ENCODE results near the gene TCFL5.
"Not testable (repeated sequence)": the region's sequence is repeated elsewhere in the genome, so short reads cannot be mapped to it uniquely, and the experiment has no call there.

Gene TCFL5

DNA sequence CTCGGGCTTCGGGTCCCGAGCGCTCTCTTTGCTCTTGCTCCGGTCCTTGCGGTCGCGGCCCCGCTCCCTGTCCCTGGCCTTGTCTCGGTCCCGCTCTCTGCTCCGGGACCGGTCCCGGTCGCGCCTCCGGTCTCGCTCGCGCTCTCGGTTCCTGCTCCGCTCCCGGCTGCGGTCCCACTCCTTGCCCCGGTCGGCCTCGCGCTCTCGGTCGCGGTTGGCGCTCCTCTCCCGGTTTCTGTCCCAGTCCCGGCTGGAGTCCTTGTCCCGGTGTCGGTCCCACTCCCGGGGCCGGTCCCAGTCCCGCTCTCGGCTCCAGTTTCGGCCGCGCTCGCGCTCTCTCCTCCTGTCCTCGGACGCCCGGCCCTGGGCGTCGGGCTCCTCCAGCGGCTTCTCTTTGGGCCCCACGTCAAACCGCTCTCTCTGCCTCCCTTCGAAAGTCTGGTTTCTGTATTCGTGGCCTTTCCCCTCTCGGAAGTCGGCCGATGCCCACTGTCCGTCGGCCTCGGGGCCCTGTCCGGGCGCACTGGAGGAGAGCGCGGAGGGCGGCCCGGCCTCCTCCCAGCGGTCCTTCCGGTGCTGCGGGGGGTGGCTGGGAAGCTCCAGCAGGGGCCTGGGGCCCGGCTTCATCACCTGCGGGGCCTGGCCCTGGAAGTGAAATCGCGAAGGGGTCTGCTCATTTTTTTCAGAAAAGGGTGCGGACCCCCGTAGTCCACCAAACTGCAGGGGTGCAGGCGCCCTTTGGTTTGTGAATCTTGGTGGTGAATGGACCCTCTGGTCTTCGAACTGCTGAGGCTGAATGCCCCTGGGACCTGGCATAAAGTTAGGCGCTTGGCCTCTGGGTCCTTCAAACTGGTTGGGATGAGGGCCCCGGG, 17.9 kb upstream of the TCFL5 start:
- no peak for DNase-seq

DNA sequence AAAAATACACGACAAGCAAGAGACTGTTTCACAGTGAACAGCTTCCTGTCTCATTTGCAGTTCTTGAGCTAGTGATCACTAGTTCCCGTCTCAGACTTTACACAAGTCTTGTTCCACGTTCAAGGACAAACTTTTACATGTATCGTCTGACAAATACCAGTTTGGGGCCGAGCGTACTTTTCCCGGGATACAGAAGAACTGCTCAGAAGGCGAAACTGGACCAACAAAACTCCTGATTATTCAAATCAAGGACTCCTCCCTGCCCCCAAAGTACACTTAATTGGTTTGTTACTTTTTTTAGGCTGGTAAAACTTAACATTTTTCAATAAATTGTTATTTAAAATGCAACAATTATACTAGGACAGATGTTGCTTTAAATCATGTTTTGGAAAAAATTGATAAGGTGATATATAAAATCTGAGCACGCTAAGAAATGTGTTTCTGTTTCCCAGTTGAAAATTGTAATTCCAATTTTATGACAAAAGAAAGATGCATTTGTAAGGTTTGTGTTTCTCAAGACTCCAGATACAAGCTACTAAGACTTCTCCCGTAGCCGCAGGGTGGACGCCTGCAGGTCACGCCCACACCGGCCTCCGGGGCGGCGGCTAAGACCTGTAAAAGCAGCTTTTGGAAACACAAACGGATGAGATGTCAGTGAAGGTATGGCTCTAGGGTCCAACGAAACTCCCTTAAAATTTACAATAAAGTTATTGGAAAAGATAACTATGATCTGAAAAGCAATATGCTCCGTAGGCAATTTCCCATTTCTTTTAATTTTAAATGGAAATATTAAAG, 16.8 kb upstream of the TCFL5 start:
- DNase-seq: no peak

DNA sequence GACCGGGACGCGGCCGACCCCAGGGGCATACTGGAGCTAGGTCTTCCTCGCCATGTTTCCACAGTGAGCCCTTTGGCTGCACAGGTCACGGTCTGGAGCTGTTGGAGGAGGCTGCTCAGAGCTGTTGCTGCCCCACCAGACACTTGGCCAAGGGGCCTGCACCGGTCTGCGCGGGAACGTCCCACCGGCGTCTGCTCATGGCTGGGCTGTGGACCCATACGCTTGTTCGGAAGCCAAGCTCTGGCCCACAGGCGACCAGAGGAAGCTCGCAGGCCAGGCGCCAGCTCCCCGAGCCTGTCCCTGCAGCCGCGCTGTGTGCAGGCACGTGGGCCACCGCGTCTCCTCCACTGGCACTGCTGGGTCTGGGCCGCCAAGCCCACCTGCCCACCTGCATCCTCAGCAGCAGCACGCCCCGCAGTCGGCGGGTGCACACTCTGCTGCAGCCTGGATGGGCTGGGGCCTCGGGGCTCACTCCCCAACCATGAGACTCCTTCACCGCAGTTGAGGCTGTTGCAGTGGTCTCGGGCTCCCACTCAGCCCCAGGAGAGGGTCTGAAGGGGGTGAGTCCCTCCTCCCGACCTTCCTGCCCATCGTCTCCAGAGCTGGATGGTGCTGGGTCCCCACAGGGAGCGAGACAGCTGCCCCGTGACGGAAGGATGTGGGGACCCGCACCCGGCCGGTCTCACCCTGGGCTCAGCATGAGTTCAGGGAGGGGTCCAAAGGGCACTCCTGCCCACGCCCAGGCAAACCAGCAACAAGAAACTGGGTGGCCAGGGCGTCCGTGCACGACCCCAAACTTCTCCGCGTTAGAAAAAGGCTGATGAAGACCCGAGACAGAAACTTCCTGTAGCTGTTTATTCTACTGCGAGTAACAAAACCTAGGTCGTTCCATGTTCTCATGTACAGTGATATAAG, 15.5 kb upstream of the TCFL5 start:
- DNase-seq: no peak

DNA sequence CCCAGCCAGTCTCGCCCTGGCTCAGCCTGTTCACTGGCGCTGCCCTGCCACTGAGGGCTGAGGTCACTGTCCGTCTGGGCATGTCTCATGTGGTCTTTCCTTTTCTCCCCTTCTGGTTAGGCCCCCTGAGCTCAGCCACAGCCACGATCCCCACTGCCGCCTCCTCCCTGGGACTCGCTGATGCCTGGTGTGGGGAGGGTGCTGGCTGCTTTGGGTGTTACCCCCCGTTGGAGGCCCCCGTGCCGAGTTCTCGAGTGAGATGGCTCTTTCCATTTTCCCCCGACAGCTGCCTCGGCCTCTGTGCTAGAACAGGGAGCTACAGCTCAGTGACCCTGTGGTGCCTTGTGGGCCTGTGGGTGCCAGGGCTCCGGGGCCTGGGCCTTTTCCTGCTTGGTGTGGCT, 14.9 kb upstream of the TCFL5 start:
- DNase-seq: no peak

DNA sequence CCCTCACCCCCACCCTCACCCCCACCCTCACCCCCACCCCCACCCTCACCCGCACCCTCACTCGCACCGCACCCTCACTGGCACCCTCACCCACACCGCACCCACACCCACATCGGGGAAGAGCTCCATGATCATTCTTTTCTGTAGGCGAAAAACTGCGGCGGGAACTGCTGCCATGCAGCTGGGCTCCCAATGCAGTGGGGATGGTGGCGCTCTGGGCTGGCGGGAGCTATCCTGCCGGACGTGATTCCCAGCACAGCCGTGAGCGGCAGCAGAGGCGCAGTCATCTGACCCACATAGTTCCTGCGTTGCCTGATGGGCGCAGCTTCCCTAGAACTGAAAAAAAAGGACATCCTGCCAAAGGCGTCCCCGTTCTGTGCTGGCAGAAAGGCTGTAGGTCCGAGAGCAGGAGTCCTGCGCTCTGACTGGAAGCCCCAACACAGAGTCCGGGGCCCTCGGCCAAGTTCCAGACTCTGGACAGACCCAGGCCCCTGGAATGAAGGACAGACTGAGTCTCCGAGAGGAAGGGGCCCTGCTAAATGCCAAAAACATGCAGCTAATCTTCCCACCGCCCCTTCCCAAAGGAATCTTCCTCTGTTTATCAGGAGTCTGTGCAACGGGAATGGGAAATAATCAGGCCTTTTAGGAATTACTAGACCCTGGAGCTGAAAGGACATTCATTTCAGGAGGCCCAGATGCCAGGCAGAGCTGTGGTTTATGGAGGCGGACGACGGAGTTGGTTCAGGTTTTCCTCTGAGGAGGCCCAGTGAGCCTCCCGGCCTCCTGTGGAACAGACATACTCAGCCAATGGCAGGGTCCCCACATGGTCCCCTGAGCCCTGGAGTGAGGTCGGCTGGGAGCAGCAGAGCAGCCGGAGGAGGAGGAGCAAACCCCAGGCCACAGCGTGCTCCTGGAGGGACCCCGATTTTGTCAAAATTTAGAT, 14.1 kb upstream of the TCFL5 start:
- DNase-seq: peak; percentile 81

DNA sequence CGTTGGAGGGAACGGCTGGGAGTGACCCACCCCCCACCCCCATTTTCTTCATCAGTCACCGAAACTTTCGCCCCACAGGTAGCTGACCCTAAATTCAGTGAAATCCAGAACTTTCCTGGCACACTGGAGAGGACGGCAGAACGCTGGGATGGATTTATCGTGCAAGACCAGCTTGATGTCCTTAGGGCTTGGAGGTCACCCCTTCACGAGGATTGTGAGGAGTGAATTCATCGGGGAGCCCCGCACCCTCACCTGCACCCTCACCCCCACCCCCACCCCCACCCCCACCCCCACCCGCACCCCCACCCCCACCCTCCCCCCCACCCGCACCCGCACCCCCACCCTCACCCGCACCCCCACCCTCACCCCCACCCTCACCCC, 13.3 kb upstream of the TCFL5 start:
- DNase-seq: no peak

DNA sequence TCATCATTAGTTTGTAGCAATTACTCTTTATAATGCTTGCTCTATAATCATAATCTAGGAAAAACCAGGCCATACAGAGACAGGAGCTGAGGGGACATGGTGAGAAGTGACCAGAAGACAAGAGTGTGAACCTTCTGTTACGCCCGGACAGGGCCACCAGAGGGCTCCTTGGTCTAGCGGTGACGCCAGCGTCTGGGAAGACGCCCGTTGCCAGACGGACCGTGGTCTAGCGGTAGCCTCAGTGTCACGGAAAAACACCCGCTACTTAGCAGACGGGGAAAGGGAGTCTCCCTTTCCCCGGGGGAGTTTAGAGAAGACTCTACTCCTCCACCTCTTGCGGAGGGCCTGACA, 12.0 kb upstream of the TCFL5 start:
- peak; percentile 38 for DNase-seq

DNA sequence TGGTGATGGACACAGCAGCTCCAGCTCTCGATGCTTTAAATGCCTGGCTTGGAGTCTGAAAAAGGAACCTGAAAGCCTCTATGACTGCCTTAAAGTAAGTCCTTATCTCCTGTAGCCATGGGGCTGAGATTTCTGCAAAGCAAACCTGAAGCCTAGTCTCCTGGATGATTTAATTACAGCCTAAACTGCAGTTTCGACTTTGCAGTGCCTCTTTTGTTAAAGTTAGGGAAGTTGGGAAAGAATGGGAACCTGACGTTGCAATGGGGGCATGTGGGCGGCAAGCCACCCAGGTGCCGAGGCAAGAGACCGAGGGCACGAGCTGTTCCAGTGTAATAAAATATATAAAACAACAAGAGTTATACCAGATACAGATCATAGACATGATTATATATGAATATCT, 11.7 kb upstream of the TCFL5 start:
- no peak for DNase-seq

DNA sequence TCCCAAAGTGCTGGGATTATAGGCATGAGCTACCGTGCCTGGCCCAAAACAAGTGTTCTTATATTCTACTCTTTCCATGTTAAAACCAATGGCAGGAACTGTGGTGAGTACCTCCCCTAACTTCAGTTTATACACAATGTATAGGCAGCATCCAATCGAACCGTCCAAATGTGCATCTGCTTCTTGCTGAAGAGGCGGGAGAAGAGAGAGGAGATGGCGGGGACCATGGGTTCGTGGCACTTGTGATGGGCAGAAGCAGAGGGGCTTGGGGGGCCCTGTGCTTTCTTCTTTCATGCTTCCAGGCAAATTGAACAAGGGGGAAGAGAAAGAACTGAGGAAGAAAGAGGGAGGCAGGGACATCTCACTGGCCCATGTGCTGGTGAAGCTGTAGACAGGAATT, 11.2 kb upstream of the TCFL5 start:
- no peak for DNase-seq

DNA sequence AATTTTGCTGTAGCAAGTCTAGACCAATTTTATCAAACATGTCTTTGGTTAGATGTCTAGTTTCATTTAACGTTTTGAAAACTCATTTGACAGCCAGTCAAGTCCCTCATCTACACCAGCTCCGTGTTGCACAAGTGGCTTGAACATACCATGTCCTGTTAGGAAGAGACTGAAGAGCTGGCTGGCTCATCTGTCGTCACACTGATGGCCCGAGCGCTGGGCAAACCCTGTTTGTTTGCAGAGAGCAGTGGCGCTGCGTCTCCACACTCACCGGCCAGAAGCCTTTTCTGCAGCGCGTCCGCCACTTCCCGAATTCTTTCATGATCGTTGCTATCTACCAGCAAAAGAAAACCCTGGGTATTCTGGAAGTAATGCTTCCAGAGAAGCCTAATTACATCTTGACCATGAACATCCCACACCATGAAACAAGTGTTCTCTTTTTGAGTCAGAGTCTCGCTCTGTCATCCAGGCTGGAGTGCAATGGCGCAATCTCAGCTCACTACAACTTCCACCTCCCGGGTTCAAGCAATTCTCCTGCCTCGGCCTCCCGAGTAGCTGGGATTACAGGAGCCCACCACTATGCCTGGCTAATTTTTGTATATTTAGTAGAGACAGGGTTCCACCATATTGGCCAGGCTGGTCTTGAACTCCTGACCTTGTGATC, 10.7 kb upstream of the TCFL5 start:
- no peak for DNase-seq

DNA sequence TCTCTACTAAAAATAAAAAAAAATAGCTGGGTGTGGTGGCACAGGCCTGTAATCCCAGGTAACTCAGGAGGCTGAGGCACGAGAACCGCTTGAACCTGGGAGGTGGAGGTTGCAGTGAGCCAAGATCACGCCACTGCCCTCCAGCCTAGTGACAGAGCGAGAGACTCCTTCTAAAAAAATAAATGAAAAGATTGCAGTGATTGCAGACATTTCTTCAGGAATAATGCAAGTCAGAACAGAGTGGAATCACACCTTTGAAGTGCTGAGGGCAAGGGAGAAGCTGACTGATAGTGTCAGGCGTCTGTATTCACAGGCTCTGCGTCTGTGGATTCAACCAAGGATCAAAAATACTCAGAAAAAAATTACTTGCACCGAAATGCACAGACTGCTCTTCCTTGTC, 2.6 kb upstream of the TCFL5 start:
- DNase-seq: no peak

DNA sequence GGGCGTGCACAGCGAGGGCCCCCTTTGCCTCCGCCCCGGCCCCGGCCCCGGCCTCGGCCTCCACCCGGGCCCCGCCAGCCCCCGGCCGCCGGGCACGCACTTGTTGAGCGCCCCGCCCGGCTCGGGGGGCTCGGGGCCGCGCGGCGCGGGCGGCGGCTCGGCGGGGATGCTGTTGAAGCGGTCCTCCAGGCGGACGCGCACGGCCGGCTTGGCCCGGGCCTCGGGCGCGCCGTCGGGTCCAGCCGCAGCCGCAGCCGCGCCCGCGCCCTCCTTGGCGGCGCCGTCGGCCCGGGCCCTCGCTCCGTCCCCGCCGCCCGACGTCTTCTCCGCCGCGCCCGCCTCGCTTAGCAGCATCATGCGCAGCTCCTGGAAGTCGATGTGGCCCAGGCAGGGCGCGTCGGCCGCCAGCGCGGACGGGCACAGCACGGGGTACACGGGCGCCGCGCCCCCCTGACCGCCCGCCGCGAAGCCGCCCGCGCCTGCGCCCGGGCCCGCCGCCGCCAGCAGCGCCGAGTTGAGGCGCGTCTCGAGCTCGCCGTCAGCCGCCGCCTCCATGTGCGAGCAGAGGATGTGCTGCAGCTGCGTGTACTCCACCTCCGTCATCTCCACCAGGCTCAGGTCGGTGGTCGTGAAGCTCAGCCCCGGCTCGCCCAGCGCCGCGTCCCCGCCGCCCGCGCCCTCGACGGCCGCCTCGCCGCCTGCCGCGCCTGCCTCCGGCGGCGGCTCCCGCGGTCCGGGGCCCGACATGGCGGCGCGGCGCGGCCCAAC, 514 bp downstream of the TCFL5 start:
- no peak for DNase-seq

DNA sequence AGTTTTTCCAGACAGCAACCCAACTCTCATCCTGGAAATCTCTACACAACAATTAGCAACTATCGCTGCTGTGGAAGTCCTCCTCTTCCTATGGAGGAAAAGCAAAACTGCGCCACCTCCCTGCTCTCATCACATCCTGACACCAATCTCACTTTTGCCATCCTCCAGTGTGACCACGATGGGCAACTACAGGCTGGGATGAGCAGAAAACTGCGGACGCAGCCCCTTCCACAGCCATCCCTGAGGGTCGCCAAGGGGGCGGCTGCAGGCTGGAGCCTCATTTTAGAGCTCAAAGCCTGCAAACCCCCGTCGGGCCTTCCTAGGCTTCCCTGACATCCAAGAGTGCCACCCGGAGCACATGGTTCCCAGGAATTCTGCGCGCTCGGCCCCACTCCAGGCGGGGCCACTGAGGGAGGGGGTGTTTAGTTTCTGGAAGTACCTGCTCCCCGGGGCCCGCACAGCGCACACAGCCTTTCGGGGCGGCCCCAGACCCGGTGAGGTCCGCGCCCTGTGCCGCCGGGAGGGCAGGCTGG, 1.2 kb downstream of the TCFL5 start:
- DNase-seq: peak; percentile 50

DNA sequence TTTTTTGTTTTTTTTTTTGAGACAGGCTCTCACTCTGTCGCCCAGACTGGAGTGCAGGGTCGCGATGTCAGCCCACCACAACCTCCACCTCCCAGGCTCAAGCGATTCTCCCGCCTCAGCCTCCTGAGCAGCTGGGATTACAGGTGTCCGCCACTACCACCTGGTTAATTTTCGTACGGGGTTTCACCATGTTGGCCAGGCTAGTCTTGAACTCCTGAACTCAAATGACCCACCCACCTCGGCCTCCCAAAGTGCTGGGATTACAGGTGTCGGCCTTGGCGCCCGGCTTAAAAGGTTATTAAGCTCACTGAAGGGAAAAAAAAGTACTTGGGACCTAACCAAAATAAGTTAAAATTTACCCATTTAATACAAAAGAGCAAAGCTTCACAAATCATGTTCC, 1.9 kb downstream of the TCFL5 start:
- DNase-seq: no peak

DNA sequence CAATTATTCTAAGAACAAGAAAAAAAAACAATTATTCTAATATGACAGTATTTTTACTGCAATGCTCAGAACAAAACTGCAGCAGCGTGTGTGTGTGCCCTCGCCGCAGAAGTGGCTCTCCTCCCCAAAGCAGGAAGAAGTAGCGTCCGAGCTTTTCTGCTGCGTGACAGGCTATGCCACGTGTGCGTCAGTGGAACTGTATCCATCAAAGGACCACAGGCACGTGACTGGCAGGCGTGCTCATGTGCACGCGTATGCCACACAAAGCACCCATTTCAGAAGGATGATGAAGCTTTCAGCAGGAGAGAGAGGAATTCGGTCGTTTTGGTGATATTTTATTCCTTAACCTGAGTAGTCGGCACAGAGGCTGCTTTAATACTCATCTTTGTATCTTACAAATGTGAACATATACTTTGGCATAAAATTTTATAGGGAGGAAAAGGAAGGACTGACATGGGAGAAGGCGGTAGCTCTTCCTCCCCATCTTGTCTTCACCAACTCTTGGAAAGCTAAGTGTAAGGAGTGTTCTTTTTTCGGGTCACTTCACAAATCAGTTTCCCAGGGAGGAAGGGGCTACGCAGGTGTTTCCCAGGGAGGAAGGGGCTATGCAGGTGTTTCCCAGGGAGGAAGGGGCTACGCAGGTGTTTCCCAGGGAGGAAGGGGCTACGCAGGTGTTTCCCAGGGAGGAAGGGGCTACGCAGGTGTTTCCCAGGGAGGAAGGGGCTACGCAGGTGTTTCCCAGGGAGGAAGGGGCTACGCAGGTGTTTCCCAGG, 3.4 kb downstream of the TCFL5 start:
- peak; percentile 49 for DNase-seq

DNA sequence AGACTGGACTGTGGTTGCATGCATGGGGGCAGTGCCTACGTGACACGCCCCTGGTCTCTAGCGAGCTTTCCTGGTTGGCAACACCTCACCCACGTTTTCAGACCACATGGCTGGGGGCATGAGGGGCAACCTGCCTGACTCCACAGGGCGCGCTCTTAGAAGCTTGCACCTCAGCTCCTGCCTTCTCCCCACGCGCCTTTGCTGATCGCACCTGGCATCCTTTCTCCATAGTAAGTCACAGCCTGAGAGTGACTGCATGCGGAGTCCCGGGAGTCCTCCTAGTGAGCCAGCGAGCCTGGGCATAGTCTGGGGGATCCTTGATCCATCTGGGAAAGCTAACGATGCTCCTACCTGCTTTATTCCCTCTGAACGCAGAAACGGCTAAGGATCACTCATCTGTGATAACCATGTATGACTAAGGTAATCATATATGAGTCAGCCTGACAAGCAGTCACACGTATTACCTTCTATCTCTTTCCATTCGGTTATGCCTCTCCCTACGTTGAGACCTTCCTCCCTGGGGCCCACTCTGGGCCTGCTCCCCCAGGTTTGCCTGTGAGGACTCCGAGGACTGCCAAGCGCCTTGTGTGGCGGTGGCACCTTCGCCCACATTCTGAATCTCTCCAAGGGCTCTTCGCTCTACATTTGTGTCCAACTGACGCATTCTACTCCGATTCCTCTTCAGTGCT, 4.5 kb downstream of the TCFL5 start:
- DNase-seq: no peak

DNA sequence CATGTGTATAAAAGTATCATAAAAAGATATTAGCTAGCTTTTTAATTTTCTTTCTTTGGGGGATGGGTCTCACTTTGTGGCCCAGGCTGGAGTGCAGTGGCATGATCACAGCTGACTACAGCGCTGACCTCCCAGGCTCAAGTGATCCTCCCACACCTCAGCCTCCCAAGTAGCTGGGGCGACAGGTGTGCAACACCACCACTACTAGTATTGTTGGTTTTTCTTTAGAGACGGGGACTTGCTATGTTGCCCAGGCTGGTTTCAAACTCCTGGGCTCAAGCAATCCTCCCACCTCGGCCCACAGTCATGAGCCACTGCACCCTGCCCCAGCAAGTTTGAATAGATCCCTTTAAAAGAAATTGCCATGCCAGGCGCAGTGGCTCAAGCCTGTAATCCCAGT, 6.5 kb downstream of the TCFL5 start:
- DNase-seq: no peak

DNA sequence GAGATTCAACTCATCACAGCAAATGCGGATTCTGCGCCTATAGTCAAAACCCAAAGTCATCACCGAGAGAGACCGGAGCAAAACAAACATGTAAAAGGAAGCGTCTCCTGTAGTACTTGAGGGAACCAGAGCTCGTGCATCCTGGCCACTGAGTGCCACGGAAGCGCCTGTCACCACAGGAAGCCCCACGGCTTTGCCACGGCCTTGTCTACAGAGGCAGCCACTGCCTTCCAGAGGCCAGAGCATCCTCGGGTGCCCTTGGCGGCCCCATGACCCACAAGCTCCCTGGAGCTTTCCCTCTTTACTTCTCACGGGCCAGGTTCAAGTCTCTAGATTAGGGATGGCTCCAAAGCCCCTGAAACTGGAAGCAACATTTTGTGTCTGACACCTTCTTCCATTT, 7.5 kb downstream of the TCFL5 start:
- DNase-seq: no peak

DNA sequence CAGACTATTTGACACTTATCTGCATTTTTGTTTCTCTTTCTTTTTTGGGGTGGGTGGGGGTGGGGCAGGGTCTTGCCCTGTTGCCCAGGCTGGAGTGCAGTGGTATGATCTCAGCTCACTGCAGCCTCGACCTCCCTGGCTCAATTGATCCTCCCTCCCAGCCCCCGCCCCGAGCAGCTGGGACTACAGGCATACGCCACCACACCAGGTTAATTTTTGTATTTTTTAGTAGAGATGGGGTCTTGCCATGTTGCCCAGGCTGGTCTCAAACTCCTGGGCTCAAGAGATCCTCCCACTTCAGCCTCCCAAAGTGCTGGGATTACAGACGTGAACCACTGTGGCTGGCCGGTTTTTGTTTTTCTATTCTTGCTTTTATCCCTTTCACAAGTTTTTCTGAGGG, 8.3 kb downstream of the TCFL5 start:
- not testable (repeated sequence) for DNase-seq
